Measurements from ENCODE around the gene LHFPL4. TPM values are rescaled to one million over a fixed set of nuclear protein-coding genes. Genes with fewer than 3 reads are reported as not detected.

Gene LHFPL4
- total RNA-seq, 1 experiment from 2014 or later, result 16.3 TPM

DNA sequence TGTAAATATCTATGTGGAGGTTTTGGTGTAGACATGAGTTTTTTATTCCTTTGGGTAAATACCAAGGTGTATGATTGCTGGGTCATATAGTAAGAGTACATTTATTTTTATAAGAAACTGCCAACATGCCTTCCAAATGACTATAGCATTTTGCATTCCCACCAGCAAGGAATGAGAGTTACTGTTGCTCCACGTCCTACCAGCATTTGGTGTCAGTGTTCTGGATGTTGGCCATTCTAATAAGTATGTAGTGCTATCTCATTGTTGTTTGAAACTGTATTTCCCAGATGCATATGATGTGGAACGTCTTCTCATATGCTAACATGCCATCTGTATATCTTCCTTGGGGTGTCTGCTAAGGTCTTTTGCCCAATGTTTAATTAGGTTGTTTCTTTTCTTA is 38.7 kb downstream of the LHFPL4 start:
- Histone ChIP-seq H3K9me3 (ENCODE audit: control insufficient read depth, low read depth, low read length) (no peaks in the 10 kb centered on the region), H3K79me2 (ENCODE audit: insufficient read depth, low read length) (no peaks in the 10 kb centered on the region), H3K9ac (ENCODE audit: extremely low read depth, insufficient read length, low read length) (no peak overlapping the region), H3K4me1 (ENCODE audit: insufficient read depth, low read length) (no peaks in the 10 kb centered on the region), H3K23ac (ENCODE audit: insufficient read length, low read depth, low read length) (no peak overlapping the region), H4K91ac (ENCODE audit: insufficient read length, low read depth, low read length) (no peak overlapping the region), H3K79me1 (ENCODE audit: insufficient read depth, low read depth, low read length, poor library complexity, severe bottlenecking) (no peaks in the 10 kb centered on the region), H4K20me1 (ENCODE audit: control insufficient read depth, insufficient read depth, insufficient read length) (no peaks in the 10 kb centered on the region), H3K18ac (ENCODE audit: insufficient read length, low read depth, low read length) (no peak overlapping the region), H2AFZ (ENCODE audit: low read length) (no peak overlapping the region), H3K27me3 (ENCODE audit: insufficient read depth, low read length) (no peaks in the 10 kb centered on the region), H3K27ac (ENCODE audit: insufficient read length, low read depth, low read length) (no peak overlapping the region), H2BK20ac (ENCODE audit: low read depth, low read length, poor library complexity, severe bottlenecking) (no peak overlapping the region), H2AK5ac (ENCODE audit: insufficient read length, low read length) (no peak overlapping the region), H3K14ac (ENCODE audit: insufficient read depth, low read length) (no peak overlapping the region), H3K23me2 (ENCODE audit: insufficient read length, low read depth, low read length, poor library complexity, severe bottlenecking) (no peaks in the 10 kb centered on the region), H3T11ph (ENCODE audit: low read length) (no peak overlapping the region), H2BK15ac (ENCODE audit: low read depth, low read length) (no peak overlapping the region), H4K5ac (ENCODE audit: insufficient read length, low read depth, low read length) (no peak overlapping the region), H2BK120ac (ENCODE audit: low read depth, low read length, poor library complexity, severe bottlenecking) (no peak overlapping the region), H2BK12ac (ENCODE audit: insufficient read length, low read depth, low read length) (no peak overlapping the region), H3K4me2 (ENCODE audit: insufficient read depth, insufficient read length, low read length) (no peak overlapping the region), H3K4ac (ENCODE audit: low read depth, low read length) (no peak overlapping the region), H2BK5ac (ENCODE audit: insufficient read length, low read length) (no peak overlapping the region), H4K8ac (replicated peaks; ENCODE audit: insufficient read length, low read depth, low read length) (no peak overlapping the region), H3K56ac (ENCODE audit: insufficient read length, low read depth, low read length) (no peak overlapping the region)
- Mint-ChIP-seq H3K4me1 (no peaks in the 10 kb centered on the region), H3K4me3 (no peak overlapping the region), H3K9me3 (peaks cover 9 to 18% of the 10 kb centered on the region in 2 experiments; a peak in 4 of 5 replicates), H3K27me3 (ENCODE audit: low read depth) (peaks cover 34% of the 10 kb centered on the region), H3K36me3 (ENCODE audit: insufficient read depth in 1 of 3, low read depth in 3 of 3) (peaks cover 0 to 4% (median 3%) of the 10 kb centered on the region in 3 experiments; a peak in 3 of 7 replicates), H3K27ac (no peak overlapping the region)
- WGBS (ENCODE audit: extremely low coverage, insufficient read length, low lambda C conversion rate), result no CpG with 5 or more reads among the region's 2 CpGs
- no peak for DNase-seq
- TF ChIP-seq, protein P1, sequence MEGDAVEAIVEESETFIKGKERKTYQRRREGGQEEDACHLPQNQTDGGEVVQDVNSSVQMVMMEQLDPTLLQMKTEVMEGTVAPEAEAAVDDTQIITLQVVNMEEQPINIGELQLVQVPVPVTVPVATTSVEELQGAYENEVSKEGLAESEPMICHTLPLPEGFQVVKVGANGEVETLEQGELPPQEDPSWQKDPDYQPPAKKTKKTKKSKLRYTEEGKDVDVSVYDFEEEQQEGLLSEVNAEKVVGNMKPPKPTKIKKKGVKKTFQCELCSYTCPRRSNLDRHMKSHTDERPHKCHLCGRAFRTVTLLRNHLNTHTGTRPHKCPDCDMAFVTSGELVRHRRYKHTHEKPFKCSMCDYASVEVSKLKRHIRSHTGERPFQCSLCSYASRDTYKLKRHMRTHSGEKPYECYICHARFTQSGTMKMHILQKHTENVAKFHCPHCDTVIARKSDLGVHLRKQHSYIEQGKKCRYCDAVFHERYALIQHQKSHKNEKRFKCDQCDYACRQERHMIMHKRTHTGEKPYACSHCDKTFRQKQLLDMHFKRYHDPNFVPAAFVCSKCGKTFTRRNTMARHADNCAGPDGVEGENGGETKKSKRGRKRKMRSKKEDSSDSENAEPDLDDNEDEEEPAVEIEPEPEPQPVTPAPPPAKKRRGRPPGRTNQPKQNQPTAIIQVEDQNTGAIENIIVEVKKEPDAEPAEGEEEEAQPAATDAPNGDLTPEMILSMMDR (conservative IDR thresholded peaks at IDR 0.05), result no peak

Measured in H9 (cell line).